ENCODE measurements around the gene DNAI7.

GRCh38 chr12:25242981-25243679, 48.2 kb upstream of the DNAI7 start:
- no peak for TF ChIP-seq CTCF (IDR thresholded peaks at IDR 0.05)
- TF ChIP-seq ZFX (IDR thresholded peaks at IDR 0.05; ENCODE audit: borderline replicate concordance) = no peak
